SK-N-SH (cell line): ENCODE measurements around the gene RTN4.

Experiments used
- CTCF ChIP-seq: fragments of 200-600 bp; sonication (generic); IDR thresholded peaks from 2 replicates; pipeline ENCODE4 v1.6.1; 2017; ENCODE audit warnings: antibody characterized with exemption, mild to moderate bottlenecking, moderate library complexity
- EP300 ChIP-seq, 2 experiments: IDR thresholded peaks; 2 replicates each; pipeline versions ENCODE4 v1.4.0 to v1.6.1; 2012; ENCODE audit warnings: borderline replicate concordance in 1 of 2, low read depth in 1 of 2, low read length in 1 of 2
- EZH2phosphoT487 ChIP-seq: fragments of 200-600 bp; sonication (generic); IDR thresholded peaks from 2 replicates; pipeline ENCODE4 v1.6.1; 2017; ENCODE audit warnings: low read depth, mixed run types, mild to moderate bottlenecking, antibody characterized with exemption, moderate library complexity, borderline replicate concordance
- GABPA ChIP-seq: IDR thresholded peaks from 2 replicates; pipeline ENCODE4 v1.4.0; 2012; ENCODE audit warnings: low read depth, mild to moderate bottlenecking
- POLR2AphosphoS5 ChIP-seq: IDR thresholded peaks from 2 replicates; pipeline ENCODE4 v1.6.1; 2012; ENCODE audit warnings: low read depth, low read length
- SMC3 ChIP-seq: IDR thresholded peaks from 2 replicates; pipeline ENCODE4 v1.6.1; 2012; ENCODE audit warnings: low read depth, low read length, improper control_type of control experiment
- TAF1 ChIP-seq: IDR thresholded peaks from 2 replicates; pipeline ENCODE4 v1.6.1; 2012; ENCODE audit warnings: low read depth, mild to moderate bottlenecking, low read length, moderate library complexity, borderline replicate concordance
- YY1 ChIP-seq: IDR thresholded peaks from 2 replicates; pipeline ENCODE4 v1.4.0; 2012; ENCODE audit warnings: low read depth, mild to moderate bottlenecking

- no peak for TF ChIP-seq CTCF
- TF ChIP-seq GABPA: no peak
- TF ChIP-seq POLR2AphosphoS5: no peak
- no peak for TF ChIP-seq EP300 (IDR thresholded peaks at IDR 0.05; ENCODE audit: borderline replicate concordance in 1 of 2, low read depth in 1 of 2, low read length in 1 of 2)
- no peak for TF ChIP-seq TAF1
- TF ChIP-seq SMC3: no peak
- no peak for TF ChIP-seq EZH2phosphoT487
- TF ChIP-seq YY1: no peak
Measured at GRCh38 chr2:55011831-55012671, 38.2 kb downstream of the RTN4 start.
